HG03139 (cell line): Measurements from ENCODE around the gene ZNF30.
"Not testable (repeated sequence)": the region's sequence is repeated elsewhere in the genome, so short reads cannot be mapped to it uniquely, and the experiment has no call there.

Source experiments
- ATAC-seq: cut with Tn5 transposase; IDR thresholded peaks from one replicate; pipeline ENCODE4 v1.9.1; 2021; ENCODE audit not compliant: unreplicated experiment

Gene ZNF30

DNA sequence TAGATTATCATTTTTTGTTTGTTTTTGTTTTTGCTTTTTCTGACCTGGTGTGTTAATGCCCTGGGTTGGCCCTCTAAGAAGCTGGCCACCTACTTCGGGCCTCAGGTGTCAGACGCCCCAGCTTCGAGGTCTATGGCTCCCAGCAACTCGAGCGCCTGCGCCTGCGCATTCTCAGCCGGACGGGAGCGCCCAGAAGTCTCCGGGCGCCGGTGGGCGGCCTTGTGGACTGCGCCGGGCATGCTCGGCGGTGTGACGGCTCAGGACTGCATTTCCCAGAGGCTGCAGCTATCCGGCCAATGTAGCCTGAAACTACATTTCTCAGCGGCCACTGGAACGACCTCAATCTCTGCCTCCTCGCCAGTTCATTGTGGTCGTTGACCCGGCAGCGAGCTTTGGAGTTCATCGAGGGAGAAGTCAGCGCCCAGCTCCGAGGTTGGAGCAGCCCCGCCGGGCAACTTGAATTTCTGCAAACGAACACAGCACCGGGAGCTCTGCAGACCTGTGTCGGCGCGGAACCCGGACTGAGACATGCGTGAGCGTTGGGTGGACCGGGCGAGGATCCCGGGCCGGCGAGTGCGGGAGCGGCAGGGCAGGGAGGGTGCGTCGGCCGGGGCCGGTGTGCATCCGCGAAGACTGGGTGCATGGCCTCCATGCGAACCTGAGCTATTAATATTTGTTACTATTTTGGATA, at the start of gene ZNF30:
Gene ZNF30, plus strand, starts transcription at position 219 of the 691 bp plus-strand sequence. CDS start 3,045 bp downstream, outside the sequence.
- peak; percentile 98 for ATAC-seq

DNA sequence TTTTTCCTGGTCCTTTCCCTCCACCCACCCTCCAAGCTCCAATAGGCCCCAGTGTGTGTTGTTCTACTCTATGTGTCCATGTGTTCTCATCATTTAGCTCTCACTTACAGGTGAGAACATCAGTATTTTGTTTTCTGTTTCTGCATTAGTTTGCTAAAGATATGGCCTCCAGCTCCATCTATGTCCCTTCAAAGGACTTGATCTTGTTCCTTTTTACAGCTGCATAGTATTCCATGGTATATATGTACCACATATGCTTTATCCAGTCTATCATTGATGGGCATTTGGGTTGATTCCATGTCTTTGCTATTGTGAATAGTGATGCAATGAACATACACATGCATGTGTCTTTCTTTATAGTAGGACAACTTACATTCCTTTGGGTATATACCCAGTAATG, 47.1 kb upstream of the ZNF30 start:
- no peak for ATAC-seq

DNA sequence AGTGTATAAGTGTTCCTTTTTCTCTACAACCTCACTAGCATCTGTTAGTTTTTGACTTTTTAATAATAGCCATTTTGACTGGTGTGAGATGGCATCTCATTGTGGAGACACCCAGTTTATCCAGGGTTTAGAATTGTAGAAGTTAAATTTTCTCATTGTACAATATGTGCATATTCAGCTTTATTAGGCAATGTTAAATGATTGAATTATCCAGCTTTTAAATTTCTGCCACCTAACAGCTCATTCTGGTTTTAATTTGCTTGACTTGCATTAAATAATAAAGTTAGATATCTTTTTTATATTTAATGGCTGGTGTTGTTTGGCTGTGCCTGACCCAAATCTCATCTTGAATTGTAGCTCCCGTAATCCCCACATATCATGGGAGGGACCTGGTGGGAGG, 46.7 kb upstream of the ZNF30 start:
- ATAC-seq, result no peak

DNA sequence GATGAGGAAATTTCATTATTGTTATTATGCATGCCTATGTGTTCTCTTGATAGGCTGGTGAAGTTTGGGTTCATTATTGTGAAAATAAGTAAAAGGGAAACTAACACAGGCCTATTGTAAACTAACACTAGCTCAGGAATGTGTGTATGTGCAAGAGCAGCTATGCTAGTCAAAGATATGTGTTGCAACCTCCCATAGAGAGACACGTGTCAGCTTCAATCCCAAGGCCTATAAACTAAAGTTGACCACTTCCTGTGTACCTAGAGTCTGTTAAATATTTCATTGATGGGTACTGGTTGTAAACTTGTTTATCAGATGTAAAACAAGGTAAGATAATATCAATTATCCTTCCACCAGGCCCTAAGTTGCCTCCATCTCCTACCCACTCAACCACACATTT, 44.7 kb upstream of the ZNF30 start:
- no peak for ATAC-seq

DNA sequence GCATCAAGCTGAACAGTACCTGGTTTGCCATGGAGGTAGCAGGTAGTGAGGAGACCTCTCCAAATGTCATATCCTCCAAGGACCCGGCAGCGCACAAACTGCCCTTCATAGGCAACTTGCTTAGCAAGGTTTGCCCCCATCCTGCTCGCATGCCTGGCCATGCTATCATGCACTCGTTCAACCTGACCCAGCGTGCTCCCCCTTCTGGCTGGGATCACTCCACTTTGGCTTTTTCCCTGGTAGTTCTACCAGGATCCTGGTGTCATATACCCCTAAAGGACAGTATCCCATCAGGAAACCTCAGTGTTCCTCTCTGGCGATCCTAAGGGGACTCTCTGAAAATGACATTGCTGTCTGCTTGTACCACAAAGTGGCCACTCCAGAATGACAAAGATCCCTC, 38.6 kb upstream of the ZNF30 start:
- ATAC-seq, result no peak

DNA sequence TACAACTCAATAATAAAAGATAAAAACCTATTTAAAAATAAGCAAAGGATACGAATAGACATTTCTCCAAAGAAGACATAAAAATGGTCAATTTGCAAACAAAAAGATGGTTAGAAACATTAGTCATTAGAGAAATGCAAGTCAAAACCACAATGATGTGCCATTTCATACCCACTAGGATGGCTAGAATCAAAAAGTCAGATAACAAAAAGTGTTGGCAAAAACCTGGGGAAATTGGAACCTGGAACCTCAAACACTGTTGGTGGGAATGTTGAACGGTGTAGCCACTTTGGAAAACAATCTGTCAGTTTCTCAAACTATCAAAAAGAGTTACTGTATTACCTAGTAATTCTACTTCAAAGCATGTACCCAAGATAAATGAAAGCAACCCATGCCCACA, 26.5 kb upstream of the ZNF30 start:
- ATAC-seq, result no peak

DNA sequence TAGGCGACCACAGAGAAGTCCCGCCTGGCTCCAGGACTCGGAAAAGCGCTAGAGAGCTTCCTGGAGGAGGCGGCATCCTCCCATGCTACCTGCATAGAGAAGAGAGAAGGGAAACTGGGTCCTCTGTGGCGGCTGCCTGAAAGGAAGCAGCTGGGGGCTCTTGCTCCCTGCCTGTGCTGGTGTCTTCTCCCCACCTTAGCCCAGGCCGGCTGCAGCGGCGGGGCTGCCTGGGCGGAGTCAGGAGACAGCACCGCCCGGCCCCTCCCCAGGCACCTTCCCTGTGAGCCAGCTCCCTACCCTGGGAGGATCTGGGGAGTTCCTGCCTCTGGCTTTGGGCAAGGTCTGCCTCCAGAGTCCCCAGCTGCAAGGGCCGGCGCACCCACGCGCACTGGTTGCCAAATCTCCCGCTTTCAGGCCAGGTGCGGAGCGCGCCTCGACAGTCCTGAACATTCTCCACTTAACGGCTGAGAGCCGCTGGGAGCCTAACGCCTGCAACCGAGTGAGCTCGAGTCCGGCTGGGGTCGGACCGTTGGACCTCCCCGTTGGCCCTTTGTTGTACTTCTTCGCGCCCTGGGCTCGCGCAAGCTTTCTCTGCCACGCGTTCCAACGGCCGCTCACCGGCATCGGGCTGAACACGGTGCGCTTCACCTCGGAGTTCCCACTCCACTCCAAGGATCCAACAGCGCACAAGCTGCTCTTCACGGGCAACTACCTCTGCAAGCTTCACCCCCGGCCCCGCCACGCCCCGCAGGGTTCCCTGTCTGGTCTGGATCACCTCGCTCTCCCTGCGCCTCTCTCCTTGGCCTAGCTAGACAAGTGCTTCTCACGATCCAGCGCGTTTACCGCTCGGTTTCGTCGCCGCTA, 21.8 kb upstream of the ZNF30 start:
- ATAC-seq, result no peak

DNA sequence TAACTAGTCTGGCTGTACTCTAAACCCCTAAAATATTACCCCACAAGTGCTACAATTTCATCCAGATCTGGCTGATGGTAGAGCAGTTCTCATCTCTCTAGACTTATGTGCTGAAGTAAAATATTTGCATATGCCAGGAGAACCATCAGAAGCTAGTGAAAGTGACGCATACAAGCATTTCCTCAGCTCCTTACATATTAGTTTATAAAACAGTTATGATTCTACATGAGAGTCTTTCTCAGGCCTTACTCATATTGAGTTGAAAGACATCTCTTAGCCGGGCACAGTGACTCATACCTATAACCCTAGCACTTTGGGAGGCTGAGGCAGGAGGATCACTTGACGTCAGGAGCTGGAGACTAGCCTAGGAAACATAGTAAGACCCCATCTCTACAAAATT, 15.9 kb upstream of the ZNF30 start:
- ATAC-seq, result no peak

DNA sequence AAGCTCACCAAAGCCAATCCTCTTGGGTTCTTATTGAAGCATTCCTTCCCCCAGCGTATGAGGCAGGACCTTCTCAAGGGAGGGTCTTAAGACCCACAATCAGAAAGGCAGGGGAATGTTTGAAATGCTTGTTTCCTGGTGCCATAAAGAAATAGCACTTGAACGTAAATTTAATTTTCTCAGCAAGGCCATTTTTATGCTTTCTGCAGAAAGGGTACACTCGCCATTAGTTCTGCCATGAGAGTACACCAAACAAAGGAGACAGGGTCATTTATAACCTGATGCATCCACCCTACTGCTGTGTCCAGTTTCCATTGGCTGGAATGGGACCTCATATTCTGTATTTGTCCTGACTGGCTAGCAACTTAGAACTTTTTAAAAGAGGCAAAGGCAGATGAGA, 9.6 kb upstream of the ZNF30 start:
- not testable (repeated sequence) for ATAC-seq

DNA sequence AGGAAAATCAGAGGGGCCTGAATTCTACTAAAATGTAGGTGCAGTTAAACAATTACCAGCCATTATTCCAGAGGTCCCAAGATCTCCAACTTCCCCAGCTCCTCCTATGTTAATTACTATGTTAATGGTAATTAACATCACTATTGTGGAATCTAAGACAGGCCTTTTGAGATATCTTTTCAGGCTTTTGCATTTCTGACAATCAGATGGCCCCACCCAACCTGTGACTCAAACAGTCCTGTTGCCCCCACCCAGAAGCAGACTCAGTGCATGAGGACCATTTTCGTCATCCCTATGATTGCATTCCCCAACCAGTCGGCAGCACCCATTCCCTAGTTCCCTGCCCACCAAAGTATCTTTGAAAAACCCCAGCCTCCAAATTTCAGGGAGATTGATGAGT, 8.5 kb upstream of the ZNF30 start:
- ATAC-seq, result no peak

DNA sequence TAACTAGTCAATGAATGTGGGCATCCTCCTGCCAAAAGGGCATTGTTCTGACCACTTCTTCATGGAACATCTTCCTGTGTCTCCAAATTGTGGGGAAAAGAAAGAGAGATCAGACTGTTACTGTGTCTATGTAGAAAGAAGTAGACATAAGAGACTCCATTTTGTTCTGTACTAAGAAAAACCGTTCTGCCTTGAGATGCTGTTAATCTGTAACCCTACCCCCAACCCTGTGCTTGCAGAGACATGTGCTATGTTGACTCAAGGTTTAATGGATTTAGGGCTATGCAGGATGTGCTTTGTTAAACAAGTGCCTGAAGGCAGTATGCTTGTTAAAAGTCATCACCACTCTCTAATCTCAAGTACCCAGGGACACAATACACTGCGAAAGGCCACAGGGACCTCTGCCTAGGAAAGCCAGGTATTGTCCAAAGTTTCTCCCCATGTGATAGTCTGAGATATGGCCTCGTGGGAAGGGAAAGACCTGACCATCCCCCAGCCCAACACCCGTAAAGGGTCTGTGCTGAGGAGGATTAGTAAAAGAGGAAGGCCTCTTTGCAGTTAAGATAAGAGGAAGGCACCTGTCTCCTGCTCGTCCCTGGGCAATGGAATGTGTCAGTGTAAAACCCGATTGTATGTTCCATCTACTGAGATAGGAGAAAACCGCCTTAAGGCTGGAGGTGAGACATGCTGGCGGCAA, 6.5 kb upstream of the ZNF30 start:
- ATAC-seq, result not testable (repeated sequence)

DNA sequence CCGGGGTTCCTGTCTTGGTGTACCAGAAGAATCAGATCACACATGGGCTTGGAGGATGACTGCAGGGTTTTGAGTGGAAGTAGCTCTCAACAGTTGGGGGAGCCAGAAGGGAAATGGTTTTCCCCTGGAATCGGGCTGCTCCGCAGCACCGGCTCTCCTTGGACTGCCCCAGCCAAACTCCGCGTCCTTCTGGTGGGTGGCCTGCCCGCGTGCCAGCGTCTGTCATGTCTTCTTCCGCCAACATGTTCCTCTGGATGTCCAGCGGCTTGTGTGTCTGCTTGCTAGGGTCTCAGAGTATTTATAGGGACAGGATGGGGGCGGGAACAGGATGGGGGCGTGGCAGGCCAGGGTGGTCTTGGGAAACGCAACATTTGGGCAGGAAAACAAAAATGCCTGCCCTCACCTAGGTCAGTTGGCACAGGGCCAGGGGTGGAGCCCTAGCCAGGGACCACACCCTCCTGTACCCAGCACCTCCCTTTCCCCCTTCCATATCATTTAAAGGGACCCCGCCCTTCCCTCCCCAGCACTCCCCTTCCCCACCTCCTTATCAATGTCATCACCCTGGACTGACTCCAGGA, 1.3 kb upstream of the ZNF30 start:
- no peak for ATAC-seq

DNA sequence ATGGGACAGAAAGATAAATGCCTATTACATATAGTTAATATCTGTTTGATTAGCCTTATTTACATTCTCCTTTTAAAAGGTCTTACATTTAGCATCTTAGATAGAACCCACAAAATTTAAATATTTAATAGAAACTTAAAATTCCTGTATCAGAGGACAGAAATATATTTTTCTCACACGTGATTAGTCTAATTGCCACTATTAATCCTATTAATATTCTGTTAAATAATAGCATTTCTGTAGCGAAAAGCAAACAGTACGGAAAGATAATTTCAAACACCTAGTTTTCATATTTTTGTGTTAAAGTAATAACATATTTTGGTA, 380 bp upstream of the ZNF30 start:
- no peak for ATAC-seq

DNA sequence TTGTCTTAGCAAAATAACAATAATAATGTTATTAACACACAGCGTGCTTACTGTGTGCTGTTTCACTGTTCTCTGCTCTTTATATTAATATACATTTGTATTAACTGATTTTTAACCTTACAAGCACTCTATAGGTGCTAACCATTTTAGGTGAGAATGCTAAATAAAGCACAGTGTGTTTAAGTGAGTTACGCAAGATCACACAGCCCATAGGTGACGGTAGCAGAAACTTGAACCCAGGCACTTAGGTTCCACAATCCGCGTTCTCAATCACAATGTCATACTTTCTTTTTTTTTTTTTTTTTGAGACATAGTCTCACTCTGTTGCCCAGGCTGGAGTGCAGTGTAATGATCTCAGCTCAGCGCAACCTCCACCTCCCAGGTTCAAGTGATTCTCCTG, 5.8 kb downstream of the ZNF30 start:
- ATAC-seq, result no peak

DNA sequence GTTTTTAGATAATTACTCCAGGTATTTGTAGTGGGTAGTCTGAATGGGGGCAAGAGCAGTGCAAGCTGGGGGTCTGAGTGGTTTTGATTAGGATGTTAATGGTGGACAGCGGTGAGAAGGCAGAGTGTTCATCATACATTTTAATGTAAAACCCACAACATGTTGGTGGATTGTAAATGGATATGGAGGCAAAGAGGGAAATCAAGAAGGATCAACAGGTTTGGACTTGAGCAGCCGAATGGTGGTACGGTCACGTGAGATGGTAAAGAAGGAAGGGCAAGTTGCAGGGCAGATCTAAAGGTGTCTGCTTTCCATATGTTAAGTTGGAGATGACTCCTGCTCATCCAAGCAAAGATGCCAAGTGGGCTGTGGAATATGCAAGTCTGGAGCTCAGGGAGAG, 9.5 kb downstream of the ZNF30 start:
- ATAC-seq, result no peak

DNA sequence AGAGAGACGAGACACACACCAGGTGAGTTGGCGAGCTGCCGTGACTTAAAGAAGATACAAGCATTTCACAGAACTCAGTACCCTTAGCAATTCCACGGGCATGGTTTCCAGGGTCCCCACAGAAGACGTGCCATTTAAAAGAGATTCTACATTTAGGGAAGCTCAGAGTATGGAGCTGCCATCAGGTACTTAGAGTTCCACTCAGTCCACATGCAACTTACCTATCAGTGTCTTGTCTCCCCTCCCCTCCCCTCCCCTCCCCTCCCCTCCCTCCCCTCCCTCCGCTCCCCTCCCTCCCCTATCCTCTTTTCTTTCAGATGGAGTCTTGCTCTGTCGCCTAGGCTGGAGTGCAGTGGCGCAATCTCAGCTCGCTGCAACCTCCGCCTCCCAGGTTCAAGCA, 12.2 kb downstream of the ZNF30 start:
- ATAC-seq, result no peak

DNA sequence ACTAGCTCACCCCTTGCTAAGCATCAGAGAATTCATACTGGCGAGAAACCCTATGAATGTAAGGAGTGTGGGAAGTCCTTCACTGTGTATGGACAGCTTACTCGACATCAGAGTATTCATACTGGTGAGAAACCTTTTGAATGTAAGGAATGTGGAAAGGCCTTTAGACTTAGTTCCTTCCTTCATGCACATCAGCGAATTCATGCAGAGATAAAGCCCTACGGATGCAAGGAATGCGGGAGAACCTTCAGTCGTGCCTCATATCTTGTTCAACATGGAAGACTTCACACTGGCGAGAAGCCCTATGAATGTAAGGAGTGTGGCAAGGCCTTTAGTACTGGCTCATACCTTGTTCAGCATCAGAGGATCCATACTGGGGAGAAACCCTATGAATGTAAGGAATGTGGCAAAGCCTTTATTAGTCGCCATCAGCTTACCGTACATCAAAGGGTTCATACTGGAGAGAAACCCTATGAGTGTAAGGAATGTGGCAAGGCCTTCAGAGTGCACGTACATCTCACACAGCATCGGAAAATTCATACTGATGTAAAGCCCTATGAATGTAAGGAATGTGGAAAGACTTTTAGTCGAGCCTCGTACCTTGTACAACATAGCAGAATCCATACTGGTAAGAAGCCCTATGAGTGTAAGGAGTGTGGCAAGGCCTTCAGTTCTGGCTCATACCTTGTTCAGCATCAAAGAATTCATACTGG, 17.3 kb downstream of the ZNF30 start:
- ATAC-seq, result no peak

DNA sequence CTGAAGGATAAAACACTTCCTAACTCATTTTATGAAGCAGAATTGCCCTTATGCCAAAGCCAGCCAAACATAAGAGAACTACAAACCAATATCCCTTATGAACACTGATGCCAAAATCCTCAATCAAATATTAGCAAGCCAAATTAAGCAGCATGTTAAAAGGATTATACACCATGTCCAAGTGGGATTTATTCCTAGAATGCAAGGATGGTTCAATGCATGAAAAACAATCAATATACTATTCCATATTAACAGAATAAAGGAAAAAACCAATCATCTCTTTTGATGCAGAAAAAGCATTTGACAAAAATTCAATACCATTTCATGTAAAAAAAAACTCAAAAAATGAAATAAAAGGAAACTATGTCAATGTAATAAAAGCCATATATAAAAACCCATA, 26.4 kb downstream of the ZNF30 start:
- no peak for ATAC-seq

DNA sequence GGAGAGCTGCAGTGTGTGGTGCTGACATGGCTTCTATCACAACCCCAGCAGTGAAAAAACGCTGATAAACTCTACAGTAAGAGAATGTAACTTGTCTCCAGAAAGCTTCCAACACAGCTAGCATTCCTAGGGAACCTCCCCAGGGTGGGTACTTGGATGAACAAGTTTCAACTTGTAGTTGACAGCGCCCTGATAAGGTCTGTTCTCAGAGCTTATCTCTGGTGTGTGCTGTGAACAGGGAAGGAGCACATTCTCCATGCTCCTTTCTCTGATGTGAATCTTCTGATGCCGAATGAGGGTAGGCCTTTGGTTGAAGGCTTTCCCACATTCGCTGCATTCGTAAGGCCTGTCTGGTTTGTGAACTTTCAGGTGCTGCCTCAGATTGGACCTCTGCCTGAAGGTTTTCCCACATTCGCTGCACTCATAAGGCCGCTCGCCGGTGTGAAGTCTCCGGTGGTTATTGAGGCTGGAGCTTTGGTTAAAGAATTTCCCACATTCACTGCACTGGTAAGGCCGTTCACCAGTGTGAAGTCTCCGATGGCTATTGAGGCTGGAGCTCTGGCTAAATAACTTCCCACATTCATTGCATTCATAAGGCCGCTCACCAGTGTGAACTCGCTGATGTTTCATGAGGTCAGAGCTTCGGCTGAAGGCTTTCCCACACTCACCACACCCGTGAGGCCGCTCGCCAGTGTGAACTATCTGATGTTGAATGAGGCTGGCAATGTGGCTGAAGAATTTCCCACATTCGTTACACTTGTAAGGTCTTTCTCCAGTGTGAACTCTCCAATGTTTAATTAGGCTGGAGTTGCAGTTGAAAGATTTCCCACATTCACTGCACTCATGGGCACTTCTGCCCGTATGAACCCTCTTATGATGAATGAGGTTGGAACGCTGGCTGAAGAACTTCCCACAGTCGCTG, 31.4 kb downstream of the ZNF30 start:
- ATAC-seq, result no peak

DNA sequence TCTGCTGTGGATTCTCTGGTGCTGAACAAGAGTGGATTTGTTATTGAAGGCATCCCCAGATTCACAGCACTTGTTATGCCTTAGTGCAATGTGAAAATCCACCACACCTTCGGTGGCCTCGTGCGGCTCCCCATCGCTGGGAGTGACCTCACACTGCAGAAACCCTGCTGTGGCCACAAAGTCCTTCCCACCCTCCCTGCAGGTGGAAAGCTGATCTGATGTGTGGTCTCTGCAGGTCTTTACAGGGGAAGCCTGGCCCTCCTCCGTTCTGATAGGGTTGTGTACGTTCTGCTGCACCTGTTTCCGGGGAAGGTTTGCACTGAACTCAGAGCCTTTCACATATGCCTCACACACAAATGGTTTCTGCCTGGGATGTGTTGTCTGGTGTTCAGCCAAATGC, 32.3 kb downstream of the ZNF30 start:
- ATAC-seq, result no peak
